HG02981 (cell line): ENCODE measurements around the gene PTPRR.

ENCODE experiments used
- ATAC-seq: cut with Tn5 transposase; IDR thresholded peaks from one replicate; pipeline ENCODE4 v1.9.1; 2021; ENCODE audit warnings: mild to moderate bottlenecking, moderate library complexity; ENCODE audit not compliant: unreplicated experiment

The PTPRR gene

GRCh38 chr12:70652451-70652850 lies 268.1 kb downstream of the PTPRR start:
- no peak for ATAC-seq

GRCh38 chr12:70648831-70649230 lies 271.7 kb downstream of the PTPRR start:
- ATAC-seq: no peak

- ATAC-seq: no peak
Observed at GRCh38 chr12:70648191-70648590, 272.3 kb downstream of the PTPRR start.

DNA sequence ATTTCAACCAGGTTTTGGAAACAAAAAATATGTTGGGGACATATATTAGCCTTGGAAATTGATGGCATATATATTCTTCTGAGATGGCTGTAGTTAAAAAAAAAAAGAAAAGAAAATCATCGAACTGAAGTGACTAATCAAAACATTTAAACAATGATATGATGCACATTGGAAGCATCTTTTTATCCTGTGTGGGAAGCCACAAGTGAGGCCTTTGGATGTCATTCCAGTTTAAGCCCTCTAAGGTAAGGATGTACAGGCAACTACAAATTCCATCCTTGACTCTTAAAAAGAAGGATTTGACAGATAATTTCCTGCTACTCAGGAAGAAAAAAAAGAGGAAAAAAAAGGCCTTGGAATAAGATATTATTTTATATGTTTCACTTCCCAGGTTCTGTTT lies 273.7 kb downstream of the PTPRR start:
- no peak for ATAC-seq

DNA sequence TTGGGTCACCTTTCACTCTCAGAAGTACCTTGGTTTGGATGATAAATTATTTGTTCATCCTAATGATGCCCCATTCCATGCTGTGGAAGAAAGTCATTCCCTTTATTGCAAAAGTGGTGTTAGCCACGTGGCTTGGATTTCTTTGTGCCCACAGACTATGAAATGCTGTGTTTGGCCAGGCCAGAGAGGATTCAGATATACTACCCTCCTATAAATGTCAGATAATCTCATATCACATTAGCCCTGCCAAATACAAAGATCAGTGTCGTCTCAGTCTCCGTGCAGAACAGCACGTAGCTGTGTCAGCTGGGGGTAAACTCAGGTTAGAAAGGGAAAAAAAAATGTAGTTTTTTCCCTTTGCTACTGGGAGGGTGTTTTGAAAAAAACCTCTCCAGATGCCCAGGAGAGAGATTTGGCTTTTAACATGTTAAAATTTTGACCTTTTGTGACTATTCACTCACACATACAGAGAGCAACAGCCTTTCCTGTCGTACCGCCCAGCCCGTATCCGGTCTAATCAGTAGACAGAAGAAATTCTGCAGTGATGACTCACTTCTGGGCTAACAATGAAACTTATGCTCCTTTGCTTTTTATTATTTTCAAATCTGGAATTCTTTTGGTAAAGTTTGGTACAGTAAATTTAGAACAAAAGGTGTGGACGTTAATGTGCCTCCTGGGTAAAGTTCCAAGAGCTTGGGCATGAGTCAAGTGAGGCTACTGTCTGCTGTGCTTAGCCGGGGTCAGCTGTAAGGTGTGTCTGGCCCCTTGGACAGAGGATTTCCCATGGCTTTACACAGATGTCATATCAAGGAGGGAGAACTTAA lies 274.8 kb downstream of the PTPRR start:
- peak; percentile 70 for ATAC-seq

GRCh38 chr12:70644861-70645260 lies 275.7 kb downstream of the PTPRR start:
- no peak for ATAC-seq

DNA sequence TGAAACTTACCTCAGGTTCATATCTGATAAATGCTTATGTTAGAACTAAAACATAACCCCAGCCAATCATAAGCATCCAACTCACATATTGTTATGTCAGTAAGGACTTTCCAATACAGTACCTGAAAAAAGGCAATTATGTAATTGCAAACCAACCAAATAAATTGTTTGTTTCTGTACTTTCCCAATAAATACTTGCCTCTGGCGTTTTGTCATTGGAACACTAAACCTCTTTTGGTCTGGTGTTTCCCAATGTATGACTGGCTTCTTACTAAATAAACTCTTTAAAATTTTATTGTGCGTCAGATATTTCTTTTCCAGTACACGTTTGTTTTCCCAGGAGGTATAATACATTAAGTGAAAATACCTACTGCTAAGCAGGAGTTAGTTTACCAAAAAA lies 276.6 kb downstream of the PTPRR start:
- ATAC-seq: no peak

- ATAC-seq: no peak
Observed at GRCh38 chr12:70641691-70642090, 278.8 kb downstream of the PTPRR start.

DNA sequence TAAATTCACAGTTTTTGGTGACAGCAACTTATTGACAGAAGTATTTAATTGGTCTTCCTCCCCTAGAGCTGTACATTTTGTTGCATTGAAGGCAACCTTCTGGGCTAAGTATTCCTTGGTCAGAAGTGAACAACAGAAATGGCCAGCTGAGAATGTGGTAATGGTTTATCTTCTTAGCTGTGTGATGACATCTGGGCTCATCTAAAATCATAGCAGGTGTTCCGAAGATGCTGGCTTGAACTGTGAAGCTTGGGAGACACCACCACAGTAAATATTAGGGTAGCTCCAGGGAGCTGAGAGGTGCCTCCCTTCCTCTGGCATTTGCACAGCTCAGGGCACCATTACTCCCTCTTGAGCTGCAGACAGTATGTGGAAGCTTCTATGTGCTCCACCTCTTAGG lies 279.6 kb downstream of the PTPRR start:
- ATAC-seq: no peak

DNA sequence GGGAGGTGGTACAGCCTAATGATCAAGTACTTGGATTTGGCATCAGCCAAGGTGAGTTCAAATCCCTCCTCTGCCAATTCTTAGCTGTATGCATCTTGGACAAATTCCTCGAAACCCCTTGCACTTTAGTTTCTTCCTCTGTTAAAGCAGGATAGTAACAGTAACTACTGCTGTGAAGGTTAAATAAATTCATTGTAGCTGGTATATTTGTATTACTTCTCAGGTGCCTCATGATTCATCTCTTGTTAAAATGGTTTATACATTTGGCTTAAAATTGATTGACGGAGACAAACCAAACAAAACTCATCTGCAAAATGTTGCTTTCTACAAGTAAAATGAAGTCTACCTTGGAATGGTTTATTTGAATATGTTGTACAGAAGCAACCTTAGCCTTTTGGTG lies 281.0 kb downstream of the PTPRR start:
- no peak for ATAC-seq

- ATAC-seq: no peak
Observed at GRCh38 chr12:70638639-70639360, 281.7 kb downstream of the PTPRR start.

DNA sequence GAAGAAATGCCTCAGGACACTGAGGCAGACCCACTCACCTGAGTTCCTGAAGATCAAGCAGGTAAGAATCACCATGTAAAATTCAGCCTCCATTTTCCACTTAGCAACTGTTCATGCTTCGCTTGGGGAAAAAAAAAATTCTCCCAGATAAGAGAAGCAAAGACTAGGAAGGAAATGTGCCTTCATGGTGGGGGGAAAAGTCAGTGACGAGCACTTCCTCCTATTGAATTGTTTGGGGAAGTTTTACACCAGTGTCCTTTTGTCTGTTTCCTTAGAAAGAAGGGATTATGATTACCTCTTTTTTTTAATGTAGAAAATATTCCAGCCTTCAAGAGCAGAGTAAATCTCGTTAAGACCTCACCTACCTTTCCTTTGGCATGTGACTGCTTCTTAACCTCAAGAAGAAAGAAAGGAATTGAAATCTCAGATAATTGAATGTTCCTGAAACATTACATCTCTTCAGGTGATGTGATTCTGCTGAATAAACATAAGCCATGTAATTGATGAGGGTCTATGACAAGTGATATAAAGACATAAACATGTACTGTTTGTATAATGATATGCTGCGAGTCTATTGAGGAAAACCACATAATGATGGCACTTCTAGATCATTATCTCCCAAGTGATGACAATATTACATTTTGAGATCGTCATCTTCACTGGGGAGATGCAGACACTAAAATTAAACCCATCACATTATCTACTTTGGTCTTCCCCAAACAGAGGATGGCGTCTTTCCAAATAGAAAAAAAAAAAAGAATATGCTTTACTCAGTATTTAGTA lies 283.0 kb downstream of the PTPRR start, which contains the start of gene PTPRB:
PTPRB (minus strand) TSS at position 127 of the 783 bp plus-strand sequence; CDS start at position 93, 34 bp downstream.
- ATAC-seq: no peak

DNA sequence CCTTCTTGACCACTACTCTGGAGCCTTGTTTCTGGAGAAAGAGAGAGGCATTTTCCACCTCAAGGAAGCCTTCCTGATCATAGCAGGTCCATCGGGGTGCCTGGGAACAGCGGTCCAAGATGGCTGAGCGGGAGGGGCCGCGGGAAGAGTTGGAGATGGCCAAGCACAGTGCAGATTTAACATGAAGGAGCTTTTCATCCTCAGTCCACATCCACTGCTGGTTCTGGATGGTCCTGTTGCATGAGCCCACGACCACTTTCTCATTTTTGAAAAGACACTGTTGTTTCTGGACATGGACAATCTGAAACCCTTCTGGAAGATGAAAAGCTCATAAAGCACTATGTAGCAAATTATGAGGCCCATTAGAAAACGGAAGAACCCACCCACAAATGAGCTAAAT lies 284.8 kb downstream of the PTPRR start:
- no peak for ATAC-seq

- ATAC-seq: no peak
Observed at GRCh38 chr12:70628701-70629480, 291.6 kb downstream of the PTPRR start.

DNA sequence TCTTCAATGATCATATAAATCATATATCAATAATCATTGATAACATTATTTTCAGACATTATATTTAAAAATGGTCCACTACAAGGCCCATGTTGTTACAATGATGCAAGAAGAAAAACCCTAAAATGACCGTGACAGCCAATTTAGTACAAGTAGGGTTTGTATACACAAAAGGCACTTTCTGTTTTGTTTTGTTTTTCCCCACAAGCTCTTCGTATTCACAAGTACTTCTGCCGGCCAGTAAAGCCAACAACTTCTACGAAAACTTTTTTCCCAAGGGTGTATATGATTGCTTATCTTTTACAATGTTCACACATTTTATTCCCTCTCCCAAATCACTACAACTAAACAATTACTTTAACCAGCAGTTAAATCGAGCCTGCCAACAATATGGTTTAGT lies 292.9 kb downstream of the PTPRR start:
- ATAC-seq: no peak

DNA sequence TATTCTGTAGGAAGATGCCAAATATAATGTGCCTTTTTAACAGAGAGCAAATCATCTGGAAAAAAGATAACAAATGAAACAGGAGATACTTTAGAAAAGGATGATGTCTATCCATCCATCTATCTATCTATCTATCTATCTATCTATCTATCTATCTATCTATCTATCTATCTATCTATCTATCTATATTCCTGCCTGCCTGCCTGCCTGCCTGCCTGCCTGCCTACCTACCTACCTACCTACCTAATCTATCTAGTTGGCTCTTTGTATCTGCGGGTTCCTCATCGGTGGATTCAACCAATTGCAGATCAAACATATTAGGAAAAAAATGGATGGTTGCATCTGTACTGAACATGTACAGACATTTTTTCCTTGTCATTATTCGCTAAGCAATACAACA lies 294.4 kb downstream of the PTPRR start:
- no peak for ATAC-seq

DNA sequence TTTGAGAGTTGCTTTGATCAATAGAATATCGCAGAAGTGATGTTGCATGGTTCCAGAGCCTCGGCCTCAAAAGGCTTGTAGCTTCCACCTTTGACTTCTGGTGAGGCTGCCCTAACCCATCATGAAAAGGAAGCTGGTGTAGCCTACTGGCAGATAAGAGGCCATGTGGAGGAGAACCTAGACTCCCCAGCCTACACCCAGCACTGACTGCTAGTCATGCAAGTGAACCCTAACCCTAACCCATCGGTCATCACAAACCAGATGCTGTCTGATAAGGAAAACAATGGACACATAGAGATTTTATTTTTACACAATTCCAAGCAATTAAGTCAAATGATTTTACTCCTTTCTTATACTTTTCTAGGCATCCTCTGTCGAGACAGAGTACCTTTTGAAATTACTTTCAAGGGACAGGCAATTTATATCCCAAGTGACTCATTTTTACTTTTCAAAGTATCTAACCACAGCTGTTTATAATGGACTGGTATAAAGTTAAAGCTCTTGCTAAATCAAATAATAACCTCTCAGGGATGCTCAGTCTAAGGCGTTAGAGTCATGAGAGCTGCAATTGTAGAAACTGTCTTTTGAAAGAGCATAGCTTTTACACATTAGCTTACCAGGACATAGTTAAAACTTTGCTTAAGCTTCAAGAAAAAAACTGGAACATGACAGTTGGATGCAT lies 300.9 kb downstream of the PTPRR start:
- no peak for ATAC-seq

DNA sequence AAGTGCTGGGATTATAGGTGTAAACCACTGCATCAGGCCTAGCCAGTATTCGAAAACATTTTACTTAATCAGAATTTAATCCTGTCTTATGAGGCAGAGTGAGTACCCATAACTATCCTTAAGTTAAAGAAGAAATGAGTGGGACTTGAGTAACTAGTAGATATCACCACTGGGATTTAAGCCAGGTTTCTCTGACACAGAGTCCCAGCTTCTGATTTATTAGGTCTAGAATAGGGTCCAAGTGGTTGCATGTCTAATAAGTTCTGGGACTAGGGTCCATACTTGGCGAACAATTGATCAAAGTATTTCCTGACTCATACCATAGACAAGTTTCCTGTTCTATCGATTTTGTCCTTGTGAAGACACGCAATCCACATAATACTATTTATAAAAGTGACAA lies 302.2 kb downstream of the PTPRR start:
- ATAC-seq: no peak

- no peak for ATAC-seq
Observed at GRCh38 chr12:70617450-70617849, 303.1 kb downstream of the PTPRR start.
